NCI-H748 (cell line): ENCODE results near the gene TMEM127.

Experiments
- DNase-seq: peaks from one replicate; lab custom pipeline; 2025; ENCODE audit not compliant: unreplicated experiment; lab: John Stamatoyannopoulos, UW

The TMEM127 gene

DNA sequence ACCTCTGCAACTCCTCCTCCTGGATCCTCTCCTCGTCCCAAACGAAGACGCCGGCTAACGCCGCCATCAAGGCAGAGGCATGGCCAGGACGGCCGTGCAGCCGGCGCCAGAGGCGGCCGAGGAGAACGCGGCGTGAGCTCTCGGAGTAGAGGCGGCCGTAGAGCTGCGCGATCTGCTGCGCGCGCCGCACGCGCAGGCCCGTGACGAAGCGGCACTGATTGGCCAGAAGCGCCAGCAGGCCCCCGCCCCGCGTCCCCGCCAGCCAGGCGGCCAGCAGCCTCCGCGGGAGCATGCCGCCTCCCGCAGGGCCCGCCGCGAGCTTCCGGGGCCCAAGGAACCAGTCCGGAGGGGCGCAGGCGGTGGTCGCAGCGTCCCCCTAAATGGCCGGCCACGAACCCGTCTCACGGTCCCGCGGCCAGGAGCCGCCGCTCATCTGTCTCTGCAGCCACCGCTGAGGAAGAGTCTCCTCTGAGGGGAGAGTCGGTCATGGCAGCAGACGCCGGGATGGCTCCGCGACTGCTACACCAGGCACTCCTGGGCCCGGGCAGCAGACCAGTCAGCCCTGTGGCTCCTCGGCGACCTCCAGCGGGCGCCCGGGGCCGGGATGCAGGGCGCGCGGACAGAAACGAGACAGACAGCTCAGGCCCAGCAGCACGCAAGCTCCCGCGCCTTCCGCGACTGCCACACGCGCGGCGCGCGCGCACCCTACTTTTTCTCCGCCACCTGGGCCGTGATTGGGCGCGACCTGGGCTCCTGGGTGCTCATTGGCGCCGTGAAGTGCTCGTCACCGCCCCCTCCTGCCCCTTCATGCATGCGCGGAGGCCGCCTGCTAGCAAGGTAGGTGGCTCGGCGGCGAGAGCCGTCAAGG is 57.4 kb downstream of the TMEM127 start, which contains the start of gene STARD7:
Gene STARD7, minus strand, starts transcription at position 685 of the 868 bp plus-strand sequence. Its CDS starts 393 bp downstream, at position 292.
- DNase-seq = peak; percentile 97

DNA sequence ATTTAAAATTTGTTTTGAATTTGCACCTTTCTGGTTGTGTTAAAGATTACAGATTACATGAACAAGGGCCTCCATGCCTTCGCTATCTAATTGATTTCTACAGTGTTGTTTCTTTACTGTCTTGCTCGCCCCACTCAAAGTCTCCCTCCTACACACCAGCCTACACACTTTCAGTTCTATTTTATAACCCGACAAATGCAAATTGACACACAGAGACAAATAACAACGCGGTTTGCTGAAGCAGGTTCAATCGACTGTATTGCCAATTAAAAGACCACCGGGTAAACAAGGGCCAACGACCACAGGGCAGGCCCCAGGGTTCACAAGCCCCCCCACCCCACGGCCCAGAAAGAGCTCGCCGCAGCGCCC is 58.0 kb downstream of the TMEM127 start:
- no peak for DNase-seq

DNA sequence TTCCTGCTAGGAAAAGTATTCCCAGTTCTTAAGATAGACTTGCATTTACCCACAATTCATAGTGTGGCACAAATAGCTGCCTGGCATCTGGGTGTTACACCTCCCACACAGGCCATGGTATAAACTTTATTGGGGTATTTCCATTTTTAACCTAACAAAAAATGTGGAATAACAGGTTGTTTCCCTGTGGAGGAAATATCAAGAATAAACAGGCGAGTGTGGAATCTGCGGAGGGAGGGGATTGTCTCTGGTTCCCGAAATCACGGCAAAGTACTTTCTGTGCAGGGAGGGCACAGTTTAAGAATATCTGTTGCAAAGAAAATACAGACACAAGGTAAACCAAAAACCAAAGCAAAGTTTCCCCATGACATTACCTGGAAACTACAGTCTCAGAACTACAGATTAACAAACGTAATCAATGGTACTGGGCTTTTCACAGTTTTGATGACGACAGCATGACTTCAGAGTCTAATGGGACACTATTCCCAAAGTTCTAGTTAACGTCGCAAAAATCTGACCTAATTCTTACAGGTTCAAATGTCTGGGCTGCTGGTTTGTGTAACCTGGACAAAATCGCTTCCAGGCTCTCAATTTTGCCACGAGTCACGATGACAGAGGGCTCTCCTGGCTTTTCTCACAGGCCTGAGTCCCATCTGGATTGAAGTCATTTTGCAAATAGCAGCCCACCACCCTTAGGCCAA is 58.6 kb downstream of the TMEM127 start:
- DNase-seq = no peak

DNA sequence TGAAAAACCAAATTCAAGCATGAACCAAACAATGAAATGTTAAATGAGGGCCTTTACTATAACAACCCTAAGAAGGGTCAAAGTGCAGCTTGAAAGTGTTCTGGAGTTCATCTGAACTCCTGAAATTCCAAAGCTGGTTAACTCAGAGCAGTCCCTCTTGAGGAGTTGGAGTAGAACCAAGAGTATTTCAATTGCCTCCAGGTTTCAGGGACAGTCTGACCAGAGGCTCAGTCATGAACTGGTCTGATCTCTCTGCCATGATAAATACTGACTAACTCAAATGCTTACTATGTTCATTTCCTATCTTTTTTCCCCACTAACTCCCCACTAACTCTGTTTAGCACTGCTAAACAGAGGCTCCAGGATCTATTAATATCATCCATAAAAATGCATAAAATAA is 59.9 kb downstream of the TMEM127 start:
- DNase-seq = no peak

DNA sequence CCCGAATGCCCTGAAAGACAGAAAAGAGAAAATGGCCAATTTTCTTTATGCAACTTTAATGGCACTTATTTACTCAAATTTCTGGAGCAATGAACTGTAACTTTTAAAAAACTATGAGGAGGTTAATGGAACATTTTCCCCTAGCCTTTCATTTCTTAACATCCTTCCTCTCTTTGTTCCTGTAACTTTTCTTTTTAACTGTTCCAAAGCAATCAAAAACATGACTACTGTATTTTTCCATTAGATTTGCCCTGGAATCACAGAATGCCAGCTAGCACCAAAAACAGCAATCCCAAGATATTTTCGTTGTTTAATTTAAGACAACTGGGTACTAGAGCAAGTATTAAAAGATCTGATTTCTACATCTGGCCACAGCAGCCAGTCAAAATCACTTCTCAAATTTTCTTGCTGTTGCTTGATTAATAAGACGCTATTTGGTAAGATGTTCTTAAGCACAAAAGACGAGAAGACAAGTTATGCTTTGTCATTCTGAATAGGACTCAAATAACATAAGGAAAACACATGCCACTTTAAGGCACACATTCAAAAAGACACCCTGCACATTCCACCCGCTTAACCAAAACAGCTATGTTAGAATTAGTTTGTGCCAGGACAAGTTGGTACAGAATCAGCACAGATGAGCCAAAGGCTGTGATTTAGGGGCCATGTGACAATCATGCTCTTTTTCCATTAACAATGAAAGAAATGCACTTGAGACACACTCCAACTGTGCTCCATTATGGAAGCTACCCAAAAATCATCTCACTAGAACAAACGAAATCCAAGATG is 60.8 kb downstream of the TMEM127 start:
- DNase-seq = no peak

DNA sequence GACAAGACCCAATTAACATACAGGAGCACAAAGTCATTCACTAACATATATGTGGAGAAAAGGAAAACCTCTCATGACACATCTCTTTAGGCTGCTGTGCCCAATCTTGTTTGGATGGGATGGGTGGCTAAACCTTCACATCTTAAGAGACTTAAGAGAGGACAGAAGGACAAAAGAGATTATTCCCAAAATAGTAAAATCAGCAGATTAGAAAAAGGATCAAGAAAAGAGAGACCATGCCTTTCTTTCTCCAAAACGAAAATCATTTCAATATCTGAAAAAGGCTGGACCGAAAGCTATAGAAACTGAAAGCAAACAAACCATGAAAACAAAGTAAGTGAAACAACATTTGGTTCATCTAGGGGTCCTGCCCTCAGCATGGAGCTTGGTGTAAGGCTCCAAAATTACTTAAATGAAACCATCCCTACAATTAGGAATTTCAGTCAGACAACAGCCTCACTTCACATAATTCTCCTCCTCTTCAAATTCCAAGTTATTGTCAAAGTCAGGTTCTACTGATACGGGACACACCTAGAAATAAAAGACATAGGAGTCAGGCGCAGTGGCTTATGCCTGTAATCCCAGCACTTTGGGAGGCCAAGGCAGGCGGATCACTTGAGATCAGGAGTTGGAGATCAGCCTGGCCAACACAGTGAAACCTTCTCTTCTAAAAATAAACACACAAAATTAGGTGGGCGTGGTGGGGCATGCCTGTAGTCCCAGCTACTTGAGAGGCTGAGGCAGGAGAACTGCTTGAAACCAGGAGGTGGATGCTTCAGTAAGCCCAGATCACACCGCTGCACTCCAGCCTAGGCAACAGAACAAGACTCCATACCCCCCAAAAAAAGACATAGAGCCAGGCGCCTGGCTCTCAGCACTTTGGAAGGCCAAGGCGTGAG is 62.4 kb downstream of the TMEM127 start:
- DNase-seq = no peak

DNA sequence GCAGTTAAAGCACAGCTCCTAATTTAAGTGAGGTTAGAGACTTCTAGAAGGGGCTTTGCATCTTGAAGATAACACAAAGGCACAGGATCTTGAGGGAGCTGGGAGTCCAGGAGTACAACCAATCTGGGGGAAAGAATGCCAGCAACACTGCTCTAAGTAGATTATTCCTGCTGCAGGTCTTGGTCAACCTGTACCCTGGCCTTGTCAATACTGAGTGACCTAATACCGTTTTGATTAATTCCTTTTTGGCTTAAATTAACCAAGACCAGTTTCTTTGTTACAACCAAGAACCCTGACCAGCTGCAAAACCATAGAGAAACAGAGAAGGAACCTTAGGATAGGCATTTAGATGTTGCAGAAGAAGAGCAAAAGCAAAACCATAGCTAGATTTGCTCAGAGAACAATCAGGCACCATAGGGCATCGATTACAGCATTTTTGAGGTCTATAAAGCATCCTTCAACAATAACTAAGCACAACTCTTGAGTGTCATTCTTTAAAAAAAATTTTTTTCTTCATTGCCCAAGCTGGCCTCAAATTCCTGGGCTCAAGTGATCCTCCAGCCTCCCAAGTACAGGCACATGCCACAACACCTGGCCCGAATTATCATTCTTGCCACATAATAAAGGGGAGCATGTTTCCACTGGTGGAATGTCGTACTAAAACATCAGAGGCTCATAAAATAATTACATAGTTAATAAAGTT is 63.5 kb downstream of the TMEM127 start:
- no peak for DNase-seq

DNA sequence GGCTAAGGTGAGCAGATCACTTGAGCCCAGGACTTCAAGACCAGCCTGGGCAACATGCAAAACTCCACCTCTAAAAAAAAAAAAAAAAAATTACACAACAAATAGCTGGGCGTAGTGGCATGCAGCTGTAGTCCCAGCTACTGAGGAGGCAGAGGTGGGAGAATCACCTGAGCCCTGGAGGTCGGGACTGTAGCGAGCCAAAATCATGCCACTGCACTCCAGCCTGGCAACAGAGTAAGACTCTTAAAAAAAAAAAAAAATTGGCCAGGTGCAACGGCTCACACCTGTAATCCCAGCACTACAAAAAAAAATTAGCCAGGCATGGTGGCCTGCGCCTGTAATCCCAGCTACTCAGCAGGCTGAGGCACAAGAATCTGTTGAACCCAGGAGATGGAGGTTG is 64.5 kb downstream of the TMEM127 start:
- DNase-seq = no peak

DNA sequence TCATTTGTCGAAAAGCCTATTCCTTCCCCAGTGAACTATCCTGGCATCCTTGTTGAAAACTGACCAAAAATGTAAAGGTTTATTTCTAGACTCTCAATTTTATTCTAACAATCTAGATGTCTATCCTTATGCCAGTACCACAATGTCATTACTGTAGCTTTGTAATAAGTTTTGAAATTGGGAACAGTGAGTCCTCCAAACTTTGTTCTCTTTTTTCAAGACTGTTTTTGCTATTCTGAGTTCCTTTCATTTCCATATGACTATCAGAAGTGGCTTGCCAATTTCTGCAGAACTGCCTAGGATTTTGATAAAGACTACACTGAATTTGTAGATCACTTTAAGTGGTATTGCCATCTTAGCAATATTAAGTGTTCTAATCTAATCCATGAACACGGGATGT is 66.9 kb downstream of the TMEM127 start:
- DNase-seq = no peak
